ENCODE measurements around the gene ALKBH5.

Gene ALKBH5

GRCh38 chr17:18156171-18156975, 27.3 kb upstream of the ALKBH5 start:
- in situ Hi-C loops (cut with MboI; ENCODE audit: low sequenced_read_pairs, unreplicated experiment): no loop called here
- DNase-seq (ENCODE audit: low spot score): no peak
- TF ChIP-seq CTCF (IDR thresholded peaks at IDR 0.05; ENCODE audit: borderline replicate concordance, control extremely low read depth, extremely low read depth, insufficient read depth, missing control alignments): no peak

- in situ Hi-C loops (cut with MboI; ENCODE audit: low sequenced_read_pairs, unreplicated experiment): no loop called here
- DNase-seq (ENCODE audit: low spot score): no peak
- no peak for TF ChIP-seq CTCF (IDR thresholded peaks at IDR 0.05; ENCODE audit: borderline replicate concordance, control extremely low read depth, extremely low read depth, insufficient read depth, missing control alignments)
These were observed 26.7 kb upstream of the ALKBH5 start for GRCh38 chr17:18156976-18157280.

GRCh38 chr17:18157354-18157985, 26.2 kb upstream of the ALKBH5 start:
- TF ChIP-seq CTCF (IDR thresholded peaks at IDR 0.05; ENCODE audit: borderline replicate concordance, control extremely low read depth, extremely low read depth, insufficient read depth, missing control alignments): no peak
- in situ Hi-C loops (cut with MboI; ENCODE audit: low sequenced_read_pairs, unreplicated experiment): no loop called here
- peak; percentile 65 for DNase-seq (ENCODE audit: low spot score)

- in situ Hi-C loops (cut with MboI; ENCODE audit: low sequenced_read_pairs, unreplicated experiment): no loop called here
- no peak for TF ChIP-seq CTCF (IDR thresholded peaks at IDR 0.05; ENCODE audit: borderline replicate concordance, control extremely low read depth, extremely low read depth, insufficient read depth, missing control alignments)
- DNase-seq (ENCODE audit: low spot score): peak; percentile 94
These were observed 25.5 kb upstream of the ALKBH5 start for GRCh38 chr17:18158022-18158600.

GRCh38 chr17:18159551-18160120, 24.0 kb upstream of the ALKBH5 start:
- TF ChIP-seq CTCF (IDR thresholded peaks at IDR 0.05; ENCODE audit: borderline replicate concordance, control extremely low read depth, extremely low read depth, insufficient read depth, missing control alignments): no peak
- no peak for DNase-seq (ENCODE audit: low spot score)
- in situ Hi-C loops (cut with MboI; ENCODE audit: low sequenced_read_pairs, unreplicated experiment): no loop called here

GRCh38 chr17:18160128-18160856, 23.3 kb upstream of the ALKBH5 start:
- no peak for TF ChIP-seq CTCF (IDR thresholded peaks at IDR 0.05; ENCODE audit: borderline replicate concordance, control extremely low read depth, extremely low read depth, insufficient read depth, missing control alignments)
- in situ Hi-C loops (cut with MboI; ENCODE audit: low sequenced_read_pairs, unreplicated experiment): no loop called here
- DNase-seq (ENCODE audit: low spot score): no peak

All from GM13976 (cell line).